GM12878 (cell line): ENCODE data around the gene CEBPG. TPM values are rescaled to one million over a fixed set of nuclear protein-coding genes. Genes with fewer than 3 reads are reported as not detected.

Source experiments
- ATAC-seq: fragments of 200-7000 bp; cut with Tn5 transposase; 3 replicates; pipeline ENCODE4 v1.9.1; 2020; ENCODE audit warnings: mild to moderate bottlenecking, moderate library complexity
- BruUV-seq: library from RNA; stranded (reverse); fragments of 400-500 nt; replicated peaks from 2 replicates; lab custom pipeline; 2021; lab: Mats Ljungman, UMichigan
- CTCF ChIA-PET: fragments of 300-600 bp; sonication (Branson Sonifier 250); formaldehyde crosslinking; extraction: SDS; loops from one replicate; lab custom pipeline; 2021; ENCODE audit warnings: inconsistent platforms; lab: Yijun Ruan, JAX
- POLR2A ChIA-PET: fragments of 350-600 bp; formaldehyde crosslinking; extraction: SDS; loops from one replicate; lab custom pipeline; 2021; ENCODE audit warnings: inconsistent platforms; lab: Charles Lee
- RAD21 ChIA-PET: fragments of 300-600 bp; sonication (Branson Sonifier 250); formaldehyde crosslinking; loops from one replicate; lab custom pipeline; 2023; ENCODE audit warnings: antibody characterized with exemption; ENCODE audit not compliant: unreplicated experiment; lab: Charles Lee
- SMC1A ChIA-PET: fragments of 300-600 bp; sonication (Branson Sonifier 250); formaldehyde crosslinking; loops from one replicate; lab custom pipeline; 2023; ENCODE audit not compliant: unreplicated experiment, uncharacterized antibody; lab: Charles Lee
- DNase-seq: peaks from one replicate; pipeline ENCODE4 v3.0.0-alpha.2; 2011; ENCODE audit warnings: low read depth, low spot score
- FAIRE-seq: peaks from 3 replicates; lab custom pipeline; 2011; peaks lifted over from hg19 to GRCh38; lab: Jason Lieb, UNC
- H2AFZ ChIP-seq: 2 replicates; pipeline ENCODE4 v1.6.0; 2011; ENCODE audit warnings: low read depth, low read length, control low read depth; ENCODE audit not compliant: control insufficient read depth
- H3K27ac ChIP-seq: 2 replicates; pipeline ENCODE4 v1.5.1; 2011; ENCODE audit warnings: control low read depth; ENCODE audit not compliant: control insufficient read depth, insufficient read depth
- H3K27me3 ChIP-seq, 2 experiments: replicated peaks in 1 of 2; 2 replicates each; pipeline versions ENCODE4 v1.6.0 to v1.6.1; 2011; ENCODE audit warnings: low read length in 1 of 2; ENCODE audit not compliant: control insufficient read depth in 2 of 2, insufficient read depth in 2 of 2
- H3K36me3 ChIP-seq, 2 experiments: 2 replicates each; pipeline ENCODE4 v1.5.1; 2011; ENCODE audit warnings: low read length in 1 of 2; ENCODE audit not compliant: control insufficient read depth in 2 of 2, insufficient read depth in 2 of 2
- H3K4me1 ChIP-seq: 2 replicates; pipeline ENCODE4 v1.6.1; 2011; ENCODE audit warnings: mild to moderate bottlenecking, low read length, moderate library complexity, mixed read lengths; ENCODE audit not compliant: control insufficient read depth, insufficient read depth
- H3K4me2 ChIP-seq: 2 replicates; pipeline ENCODE4 v1.6.0; 2011; ENCODE audit warnings: control low read depth; ENCODE audit not compliant: control insufficient read depth, insufficient read depth
- H3K4me3 ChIP-seq: fragments of 200-600 bp; sonication (generic); 2 replicates; pipeline ENCODE4 v1.5.1; 2016
- H3K79me2 ChIP-seq: 2 replicates; pipeline ENCODE4 v1.6.0; 2011; ENCODE audit warnings: low read length; ENCODE audit not compliant: control insufficient read depth, insufficient read depth
- H3K9ac ChIP-seq: 2 replicates; pipeline ENCODE4 v1.8.0; 2011; ENCODE audit warnings: low read length, control low read depth, mixed read lengths; ENCODE audit not compliant: control insufficient read depth, insufficient read depth
- H3K9me3 ChIP-seq: replicated peaks from 3 replicates; pipeline ENCODE4 v1.5.1; 2011; ENCODE audit warnings: mild to moderate bottlenecking, low read length; ENCODE audit not compliant: control insufficient read depth, insufficient read depth
- H4K20me1 ChIP-seq: 2 replicates; pipeline ENCODE4 v1.6.0; 2011; ENCODE audit not compliant: control insufficient read depth, insufficient read depth
- ASH2L ChIP-seq: fragments of 300-600, 200-600 bp; sonication (generic); IDR thresholded peaks from 2 replicates; pipeline ENCODE4 v1.6.1; 2017; ENCODE audit warnings: low read depth, mild to moderate bottlenecking, borderline replicate concordance
- BACH1 ChIP-seq: fragments of 450-650 bp; IDR thresholded peaks from 2 replicates; pipeline ENCODE4 v1.6.1; 2017; ENCODE audit warnings: mild to moderate bottlenecking, borderline replicate concordance
- HDGF ChIP-seq: fragments of 450-650 bp; IDR thresholded peaks from 2 replicates; pipeline ENCODE4 v1.6.1; 2016; ENCODE audit warnings: antibody characterized with exemption
- JUND ChIP-seq: IDR thresholded peaks from 2 replicates; pipeline ENCODE4 v1.6.1; 2012; ENCODE audit warnings: low read depth, mild to moderate bottlenecking, low read length, improper control_type of control experiment, moderate library complexity
- KAT2A ChIP-seq: conservative IDR thresholded peaks from 2 replicates; pipeline ENCODE4 v1.6.1; 2011; ENCODE audit warnings: low read depth, low read length; ENCODE audit not compliant: control insufficient read depth
- LARP7 ChIP-seq: fragments of 450-650 bp; IDR thresholded peaks from 2 replicates; pipeline ENCODE4 v1.6.1; 2017; ENCODE audit warnings: mild to moderate bottlenecking
- NFYB ChIP-seq: IDR thresholded peaks from 2 replicates; pipeline ENCODE4 v1.6.1; 2011; ENCODE audit warnings: low read depth, mild to moderate bottlenecking, low read length, improper control_type of control experiment, moderate library complexity; ENCODE audit not compliant: insufficient read depth
- NKRF ChIP-seq: fragments of 450-650 bp; conservative IDR thresholded peaks from 2 replicates; pipeline ENCODE4 v1.6.1; 2017; ENCODE audit warnings: mild to moderate bottlenecking, moderate library complexity
- SP1 ChIP-seq: IDR thresholded peaks from one replicate; pipeline ENCODE4 v1.6.1; 2011; ENCODE audit warnings: low read depth, low read length
- ZBED1 ChIP-seq: IDR thresholded peaks from 2 replicates; pipeline ENCODE4 v1.6.1; 2016; ENCODE audit warnings: borderline replicate concordance
- ZNF207 ChIP-seq: fragments of 450-650 bp; IDR thresholded peaks from 2 replicates; pipeline ENCODE4 v1.6.1; 2014; ENCODE audit warnings: antibody characterized with exemption, mild to moderate bottlenecking, borderline replicate concordance
- ZNF217 ChIP-seq: fragments of 450-650 bp; IDR thresholded peaks from 2 replicates; pipeline ENCODE4 v1.6.1; 2017; ENCODE audit warnings: antibody characterized with exemption, mild to moderate bottlenecking
- ZNF384 ChIP-seq: IDR thresholded peaks from 2 replicates; pipeline ENCODE4 v1.6.1; 2012; ENCODE audit warnings: low read depth, mild to moderate bottlenecking, low read length, improper control_type of control experiment, borderline replicate concordance
- WGBS: methylation state at CpG from one replicate; pipeline ENCODE4 v1.1.6; 2016; ENCODE audit warnings: low lambda C conversion rate; ENCODE audit not compliant: insufficient replicate concordance, insufficient coverage; ENCODE audit errors: missing lambda C conversion rate; 5-methylcytosine and 5-hydroxymethylcytosine counted together
- in situ Hi-C: fragments of 300-500 bp; cut with MboI; formaldehyde crosslinking; loops from 9 replicates; pipeline ENCODE4 v1.14.3; 2018; ENCODE audit warnings: mixed read lengths
- intact Hi-C: fragments of 100-400 bp; cut with micrococcal nuclease; formaldehyde crosslinking; loops from one replicate; pipeline ENCODE4 v1.14.2; 2022; ENCODE audit not compliant: unreplicated experiment
- polyA plus RNA-seq, 11 experiments: library from polyadenylated mRNA; depleted of rRNA in 4 of 11; unstranded in 6 of 11; stranded (reverse) in 5 of 11; fragments of >200 nt; fragmentation: Nextera tagmentation in 4 of 11; fragmentation: Illumina TruSeq in 1 of 11; extraction: Ambion mirVana in 4 of 11; extraction: Trizol in 1 of 11; gene quantifications; 1 replicate in 1 of 11; 2 replicates in 10 of 11; pipeline versions ENCODE4 v1.2.1 to v1.2.3, GENCODE V29; 2011 to 2016; ENCODE audit warnings: inconsistent platforms in 2 of 11, missing spikeins in 2 of 11, low read depth in 1 of 11
- total RNA-seq, 4 experiments: library from RNA; depleted of rRNA in 3 of 4; stranded (reverse); fragments of >200 nt in 3 of 4; fragmentation: Illumina TruSeq in 1 of 4; extraction: Trizol in 1 of 4; gene quantifications; 2 replicates each; pipeline versions ENCODE4 v1.2.1 to v1.2.3, GENCODE V29; 2013 to 2021
- TF ChIP-seq, protein P1 (sequence below): IDR thresholded peaks from 2 replicates; pipeline ENCODE4 v1.6.1; 2011; ENCODE audit warnings: mild to moderate bottlenecking, low read depth, low read length, moderate library complexity; ENCODE audit not compliant: insufficient replicate concordance

Gene CEBPG
- total and polyA plus RNA-seq, 10 of the 15 experiments (the other 5 are each of a cell fraction or from before 2014, with no cell fraction given): 5.2 to 22.4 (median 20.0) TPM

DNA sequence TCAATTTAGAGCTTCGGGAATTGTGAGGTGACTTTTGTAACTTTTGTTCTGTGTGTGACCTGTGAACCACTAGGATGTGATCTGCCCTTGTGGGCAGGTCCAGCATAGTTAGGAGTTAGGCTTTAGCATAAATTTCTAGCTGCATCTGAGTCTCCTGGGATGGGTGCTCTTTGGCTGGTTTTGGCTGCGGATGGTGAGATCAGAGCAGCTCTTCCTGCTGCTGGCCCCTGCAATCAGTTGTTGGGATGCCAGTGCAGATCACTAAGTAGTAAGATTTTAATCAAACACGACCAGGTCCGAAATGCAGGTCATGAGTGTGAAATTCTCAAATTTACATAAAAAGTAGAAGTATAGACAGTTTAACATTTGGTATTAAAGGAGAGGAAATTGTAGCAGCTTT, 8.5 kb downstream of the CEBPG start:
- no peaks in the 10 kb centered on the region for H3K27me3 ChIP-seq

GRCh38 chr19:33382982-33383381, 9.5 kb downstream of the CEBPG start:
- intact Hi-C loops: no loop called here
- no peak for TF ChIP-seq ZNF384
- no peak for TF ChIP-seq BACH1
- TF ChIP-seq JUND: no peak
- no peak for TF ChIP-seq ZNF217
- TF ChIP-seq ZBED1: no peak
- TF ChIP-seq HDGF: no peak
- TF ChIP-seq, protein P1, sequence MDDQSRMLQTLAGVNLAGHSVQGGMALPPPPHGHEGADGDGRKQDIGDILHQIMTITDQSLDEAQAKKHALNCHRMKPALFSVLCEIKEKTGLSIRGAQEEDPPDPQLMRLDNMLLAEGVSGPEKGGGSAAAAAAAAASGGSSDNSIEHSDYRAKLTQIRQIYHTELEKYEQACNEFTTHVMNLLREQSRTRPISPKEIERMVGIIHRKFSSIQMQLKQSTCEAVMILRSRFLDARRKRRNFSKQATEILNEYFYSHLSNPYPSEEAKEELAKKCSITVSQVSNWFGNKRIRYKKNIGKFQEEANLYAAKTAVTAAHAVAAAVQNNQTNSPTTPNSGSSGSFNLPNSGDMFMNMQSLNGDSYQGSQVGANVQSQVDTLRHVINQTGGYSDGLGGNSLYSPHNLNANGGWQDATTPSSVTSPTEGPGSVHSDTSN: no peak
- TF ChIP-seq KAT2A: no peak
- no peak for TF ChIP-seq NFYB
- no peak for TF ChIP-seq SP1
- no peak for TF ChIP-seq NKRF
- no peak for TF ChIP-seq LARP7
- TF ChIP-seq ZNF207: no peak

More for the DNA sequence above, 8.5 kb downstream of the CEBPG start:
- H3K4me2 ChIP-seq: no peak overlapping the region
- CTCF ChIA-PET: interaction anchor here (0.7 to 3.3 kb wide), 4 partner anchors 53 to 198 kb away, joined by 3 to 6 read pairs (median 3); no protein-coding TSS in a partner anchor
- ATAC-seq (no peak), FAIRE-seq (no peak), DNase-seq (no peak)
- H3K36me3 ChIP-seq: peaks cover 9 to 14% of the 10 kb centered on the region in 2 experiments; a peak in 3 of 4 replicates
- POLR2A ChIA-PET: no interaction called here
- no peak for TF ChIP-seq ASH2L
- no peak for TF ChIP-seq HDGF
- BruUV-seq: no TSS peak
- no peaks in the 10 kb centered on the region for H3K9me3 ChIP-seq
- no peak overlapping the region for H3K27ac ChIP-seq
- H3K4me1 ChIP-seq: no peaks in the 10 kb centered on the region
- SMC1A ChIA-PET: interaction anchor here (0.6 to 1.3 kb wide), 2 partner anchors 25 to 32 kb away, joined by 3 to 5 read pairs; no protein-coding TSS in a partner anchor
- no peak overlapping the region for H3K4me3 ChIP-seq
- RAD21 ChIA-PET: interaction anchor here (1.1 kb wide), 1 partner anchor 10 kb away, joined by 3 read pairs; no protein-coding TSS in a partner anchor
- H3K9ac ChIP-seq: no peak overlapping the region
- WGBS: 98% methylated on average over 4 of the region's 4 CpGs
- peaks cover 8% of the 10 kb centered on the region; the same call in 1 of the 2 replicates for H4K20me1 ChIP-seq
- intact Hi-C loops: no loop called here
- H2AFZ ChIP-seq: no peak overlapping the region
- H3K79me2 ChIP-seq: peaks cover 26% of the 10 kb centered on the region
- in situ Hi-C loops: no loop called here

More at GRCh38 chr19:33382982-33383381, 9.5 kb downstream of the CEBPG start:
- Histone ChIP-seq H3K79me2 (peaks cover 22% of the 10 kb centered on the region), H2AFZ (no peak overlapping the region), H3K9me3 (no peaks in the 10 kb centered on the region), H3K4me2 (no peak overlapping the region), H3K36me3 (peaks cover 9 to 14% of the 10 kb centered on the region in 2 experiments; a peak in 3 of 4 replicates), H3K27ac (no peak overlapping the region), H3K4me1 (no peaks in the 10 kb centered on the region), H3K4me3 (no peak overlapping the region), H3K27me3 (no peaks in the 10 kb centered on the region), H3K9ac (no peak overlapping the region), H4K20me1 (peaks cover 5% of the 10 kb centered on the region; the same call in 1 of the 2 replicates)
- ChIA-PET POLR2A (interaction anchor here (1.1 kb wide), 1 partner anchor 8 kb away, joined by 3 read pairs; no protein-coding TSS in a partner anchor), RAD21 (no interaction called here), CTCF (interaction anchor here (0.9 to 3.3 kb wide), 4 partner anchors 8 to 197 kb away, joined by 3 to 7 read pairs (median 4); no protein-coding TSS in a partner anchor), SMC1A (no interaction called here)
- DNase-seq (no peak), FAIRE-seq (no peak), ATAC-seq (no peak)
- BruUV-seq: no TSS peak
- in situ Hi-C loops: no loop called here
- 95% methylated on average over 4 of the region's 4 CpGs for WGBS
